SU-DHL-6 (cell line): ENCODE measurements around the gene FBLN2.

Experiments
- H2AFZ ChIP-seq: fragments of 200-600 bp; sonication (generic); 2 replicates; pipeline ENCODE4 v1.6.1; 2014; ENCODE audit warnings: low read depth, mild to moderate bottlenecking, moderate library complexity, mixed read lengths, antibody characterized with exemption, low read length; ENCODE audit not compliant: severe bottlenecking
- H3F3A ChIP-seq: fragments of 200-600 bp; shearing (Covaris generic); 2 replicates; pipeline ENCODE4 v1.6.0; 2016; ENCODE audit warnings: antibody characterized with exemption, mild to moderate bottlenecking; ENCODE audit not compliant: insufficient read depth
- H3K27ac ChIP-seq: fragments of 200-600 bp; sonication (generic); 2 replicates; pipeline ENCODE4 v1.5.1; 2016; ENCODE audit warnings: low read depth, mild to moderate bottlenecking, low read length, moderate library complexity, mixed read lengths
- H3K27me3 ChIP-seq: fragments of 200-600 bp; sonication (generic), shearing (Covaris generic); 2 replicates; pipeline ENCODE4 v1.6.0; 2014; ENCODE audit warnings: mild to moderate bottlenecking, low read length
- H3K36me3 ChIP-seq: fragments of 200-600 bp; sonication (generic); 2 replicates; pipeline ENCODE4 v1.6.1; 2014; ENCODE audit warnings: mild to moderate bottlenecking, low read length, mixed read lengths
- H3K4me2 ChIP-seq: fragments of 300-600, 200-600 bp; shearing (Covaris generic), sonication (generic); 2 replicates; pipeline ENCODE4 v1.6.0; 2014; ENCODE audit warnings: low read length, low read depth, mild to moderate bottlenecking; ENCODE audit not compliant: poor library complexity, severe bottlenecking
- H3K4me3 ChIP-seq: fragments of 200-600 bp; sonication (generic); 2 replicates; pipeline ENCODE4 v1.5.1; 2014; ENCODE audit warnings: antibody characterized with exemption, low read length, mild to moderate bottlenecking, mixed read lengths; ENCODE audit not compliant: insufficient read depth, poor library complexity, severe bottlenecking
- H3K79me2 ChIP-seq: fragments of 200-600 bp; sonication (generic); 2 replicates; pipeline ENCODE4 v1.6.1; 2014; ENCODE audit warnings: mild to moderate bottlenecking, low read length, moderate library complexity; ENCODE audit not compliant: insufficient read depth
- H3K9ac ChIP-seq: fragments of 200-600 bp; sonication (generic); 2 replicates; pipeline ENCODE4 v1.7.0; 2014; ENCODE audit warnings: mild to moderate bottlenecking, low read length
- H3K9me2 ChIP-seq: fragments of 200-600 bp; sonication (generic); replicated peaks from 2 replicates; pipeline ENCODE4 v1.6.1; 2014; ENCODE audit warnings: low read length; ENCODE audit not compliant: insufficient read depth
- H3K9me3 ChIP-seq: fragments of 200-600 bp; sonication (generic); 2 replicates; pipeline ENCODE4 v1.6.1; 2014; ENCODE audit warnings: low read length, mixed read lengths; ENCODE audit not compliant: insufficient read depth
- H4K20me1 ChIP-seq: fragments of 200-600 bp; sonication (generic); 2 replicates; pipeline ENCODE4 v1.6.1; 2014; ENCODE audit warnings: low read depth, mild to moderate bottlenecking, antibody characterized with exemption, low read length, moderate library complexity, mixed read lengths
- EZH2phosphoT487 ChIP-seq: fragments of 200-600 bp; sonication (generic), shearing (Covaris generic); conservative IDR thresholded peaks from 2 replicates; pipeline ENCODE4 v1.6.1; 2018; ENCODE audit warnings: mild to moderate bottlenecking, antibody characterized with exemption, low read length, moderate library complexity, mixed read lengths
- TF ChIP-seq, protein P1 (sequence below): fragments of 200-600 bp; sonication (generic); IDR thresholded peaks from one replicate; pipeline ENCODE4 v1.5.1; 2017; ENCODE audit warnings: antibody characterized with exemption, mild to moderate bottlenecking, low read length, moderate library complexity; ENCODE audit not compliant: insufficient read depth, poor library complexity, severe bottlenecking

The FBLN2 gene

GRCh38 chr3:13502791-13503060 lies 46.2 kb upstream of the FBLN2 start:
- Histone ChIP-seq H3K9me2 (no peaks in the 10 kb centered on the region), H3K27ac (no peak overlapping the region), H3K27me3 (no peaks in the 10 kb centered on the region), H3K79me2 (no peaks in the 10 kb centered on the region), H3K9ac (no peak overlapping the region), H3K9me3 (no peaks in the 10 kb centered on the region), H3K4me2 (no peak overlapping the region), H3K4me3 (no peak overlapping the region), H3K36me3 (no peaks in the 10 kb centered on the region), H4K20me1 (no peaks in the 10 kb centered on the region), H3F3A (no peaks in the 10 kb centered on the region), H2AFZ (no peak overlapping the region)
- TF ChIP-seq EZH2phosphoT487: no peak
- TF ChIP-seq, protein P1, sequence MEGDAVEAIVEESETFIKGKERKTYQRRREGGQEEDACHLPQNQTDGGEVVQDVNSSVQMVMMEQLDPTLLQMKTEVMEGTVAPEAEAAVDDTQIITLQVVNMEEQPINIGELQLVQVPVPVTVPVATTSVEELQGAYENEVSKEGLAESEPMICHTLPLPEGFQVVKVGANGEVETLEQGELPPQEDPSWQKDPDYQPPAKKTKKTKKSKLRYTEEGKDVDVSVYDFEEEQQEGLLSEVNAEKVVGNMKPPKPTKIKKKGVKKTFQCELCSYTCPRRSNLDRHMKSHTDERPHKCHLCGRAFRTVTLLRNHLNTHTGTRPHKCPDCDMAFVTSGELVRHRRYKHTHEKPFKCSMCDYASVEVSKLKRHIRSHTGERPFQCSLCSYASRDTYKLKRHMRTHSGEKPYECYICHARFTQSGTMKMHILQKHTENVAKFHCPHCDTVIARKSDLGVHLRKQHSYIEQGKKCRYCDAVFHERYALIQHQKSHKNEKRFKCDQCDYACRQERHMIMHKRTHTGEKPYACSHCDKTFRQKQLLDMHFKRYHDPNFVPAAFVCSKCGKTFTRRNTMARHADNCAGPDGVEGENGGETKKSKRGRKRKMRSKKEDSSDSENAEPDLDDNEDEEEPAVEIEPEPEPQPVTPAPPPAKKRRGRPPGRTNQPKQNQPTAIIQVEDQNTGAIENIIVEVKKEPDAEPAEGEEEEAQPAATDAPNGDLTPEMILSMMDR: no peak

- no peaks in the 10 kb centered on the region for H3K36me3 ChIP-seq
- H2AFZ ChIP-seq: no peak overlapping the region
- no peak overlapping the region for H3K9ac ChIP-seq
- no peaks in the 10 kb centered on the region for H4K20me1 ChIP-seq
- H3K4me2 ChIP-seq: no peak overlapping the region
- H3K9me3 ChIP-seq: no peaks in the 10 kb centered on the region
- H3F3A ChIP-seq: no peaks in the 10 kb centered on the region
- H3K27me3 ChIP-seq: no peaks in the 10 kb centered on the region
- H3K4me3 ChIP-seq: no peak overlapping the region
- TF ChIP-seq, protein P1: no peak
- TF ChIP-seq EZH2phosphoT487: no peak
- H3K79me2 ChIP-seq: no peaks in the 10 kb centered on the region
- no peaks in the 10 kb centered on the region for H3K9me2 ChIP-seq
- H3K27ac ChIP-seq: no peak overlapping the region
Observed at GRCh38 chr3:13504161-13504831, 44.6 kb upstream of the FBLN2 start.

- no peaks in the 10 kb centered on the region for H4K20me1 ChIP-seq
- TF ChIP-seq, protein P1: no peak
- no peak for TF ChIP-seq EZH2phosphoT487
- H3K4me3 ChIP-seq: no peak overlapping the region
- H3K79me2 ChIP-seq: no peaks in the 10 kb centered on the region
- no peak overlapping the region for H3K4me2 ChIP-seq
- no peaks in the 10 kb centered on the region for H3K9me3 ChIP-seq
- no peaks in the 10 kb centered on the region for H3F3A ChIP-seq
- H3K36me3 ChIP-seq: no peaks in the 10 kb centered on the region
- H3K9ac ChIP-seq: no peak overlapping the region
- H3K27ac ChIP-seq: no peak overlapping the region
- H2AFZ ChIP-seq: no peak overlapping the region
- H3K27me3 ChIP-seq: no peaks in the 10 kb centered on the region
- no peaks in the 10 kb centered on the region for H3K9me2 ChIP-seq
Observed at GRCh38 chr3:13505147-13506130, 43.5 kb upstream of the FBLN2 start.
